Gastroesophageal sphincter (tissue), 4 donors: ENCODE measurements around the gene FGGY. TPM values are rescaled to one million over a fixed set of nuclear protein-coding genes. Genes with fewer than 3 reads are reported as not detected.

Source experiments
- ATAC-seq: fragments of 150-250 bp; one replicate; pipeline ENCODE4 v1.9.1; 2016; ENCODE audit warnings: mild to moderate bottlenecking, moderate library complexity
- H3K27ac ChIP-seq, 4 donors: fragments of 200-600 bp; sonication (generic) in 3 of 4; 1 replicate in 3 of 4; 2 replicates in 1 of 4; pipeline ENCODE4 v1.5.1; 2016 to 2019
- H3K27me3 ChIP-seq: fragments of 200-600 bp; sonication (generic); one replicate; pipeline ENCODE4 v1.5.1; 2019
- H3K36me3 ChIP-seq, 2 donors: fragments of 200-600 bp; sonication (generic); one replicate each; pipeline ENCODE4 v1.5.1; 2019; ENCODE audit warnings: control low read depth in 1 of 2
- H3K4me1 ChIP-seq, 3 donors: fragments of 200-600 bp; sonication (generic); 1 replicate in 2 of 3; 2 replicates in 1 of 3; pipeline ENCODE4 v1.5.1; 2016 to 2019; ENCODE audit warnings: control low read depth in 2 of 3
- H3K4me3 ChIP-seq, 2 donors: fragments of 200-600 bp; sonication (generic); one replicate each; pipeline ENCODE4 v1.5.1; 2019; ENCODE audit warnings: mild to moderate bottlenecking in 1 of 2, moderate library complexity in 1 of 2
- H3K9me3 ChIP-seq, 3 donors: fragments of 200-600 bp; sonication (generic); one replicate each; pipeline ENCODE4 v1.5.1; 2017 to 2019; ENCODE audit warnings: control low read depth in 2 of 3
- EP300 ChIP-seq: sonication (generic); formaldehyde crosslinking; IDR thresholded peaks from one replicate; pipeline ENCODE4 v1.6.1; 2017; ENCODE audit warnings: antibody characterized with exemption, mild to moderate bottlenecking
- POLR2A ChIP-seq, 2 donors: fragments of 450-650 bp; IDR thresholded peaks; one replicate each; pipeline ENCODE4 v1.6.1; 2017; ENCODE audit warnings: antibody characterized with exemption in 2 of 2, mild to moderate bottlenecking in 2 of 2, moderate library complexity in 1 of 2
- POLR2AphosphoS5 ChIP-seq: sonication (generic); formaldehyde crosslinking; IDR thresholded peaks from one replicate; pipeline ENCODE4 v1.6.1; 2017; ENCODE audit warnings: antibody characterized with exemption
- WGBS, 2 donors: methylation state at CpG; one replicate each; pipeline ENCODE4 v1.1.5; 2018; ENCODE audit warnings: low coverage in 1 of 2; 5-methylcytosine and 5-hydroxymethylcytosine counted together
- total RNA-seq, 4 donors: library from RNA; depleted of rRNA; stranded (reverse); fragments of >200 nt; gene quantifications; one replicate each; pipeline ENCODE4 v1.1.0, GENCODE V29; 2016
- TF ChIP-seq, protein P1 (sequence below), 4 experiments: fragments of 200-600 bp in 2 of 4; fragments of 450-650 bp in 2 of 4; sonication (generic) in 1 of 4; IDR thresholded peaks; one replicate each; pipeline ENCODE4 v1.5.1; 2017 to 2019; ENCODE audit warnings: antibody characterized with exemption in 4 of 4, mild to moderate bottlenecking in 2 of 4, moderate library complexity in 2 of 4

The FGGY gene
- total RNA-seq, 4 donors from 2014 or later = 19.0 to 29.6 (median 25.2) TPM

DNA sequence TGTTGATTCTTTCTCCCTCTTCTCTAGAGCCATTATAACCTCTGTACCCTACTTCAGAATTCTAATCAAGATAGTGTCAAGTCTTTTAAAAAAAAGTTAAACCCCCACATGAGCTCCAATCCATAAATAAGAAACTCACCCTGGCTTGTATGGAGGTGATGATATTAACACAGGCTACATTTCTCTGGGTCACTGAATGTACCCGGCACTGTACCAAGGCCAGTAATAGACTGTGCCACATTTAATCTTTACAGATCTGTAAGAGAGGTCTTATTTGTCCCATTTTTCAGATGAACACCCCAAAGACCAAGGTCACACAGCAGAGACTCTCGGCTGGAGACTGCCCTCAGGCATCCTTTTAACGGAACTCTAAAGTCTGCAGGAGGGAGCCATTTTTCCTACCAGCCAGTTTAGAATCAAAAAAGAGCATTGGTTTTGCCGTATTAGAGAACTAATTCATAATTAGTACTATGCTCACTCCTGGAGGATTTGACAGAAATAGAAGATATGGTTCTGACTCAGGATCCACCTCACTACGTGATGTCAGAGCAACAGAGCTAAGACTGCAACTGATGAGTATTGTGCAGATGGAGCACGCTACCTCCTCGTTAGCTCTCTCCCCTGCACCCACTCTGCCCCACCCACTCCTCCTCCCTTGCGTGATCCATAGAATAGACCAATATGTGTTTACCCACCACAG lies 300.7 kb downstream of the FGGY start:
- TF ChIP-seq POLR2A (IDR thresholded peaks at IDR 0.05) (no peak), EP300 (no peak), POLR2AphosphoS5 (no peak)
- TF ChIP-seq, protein P1, sequence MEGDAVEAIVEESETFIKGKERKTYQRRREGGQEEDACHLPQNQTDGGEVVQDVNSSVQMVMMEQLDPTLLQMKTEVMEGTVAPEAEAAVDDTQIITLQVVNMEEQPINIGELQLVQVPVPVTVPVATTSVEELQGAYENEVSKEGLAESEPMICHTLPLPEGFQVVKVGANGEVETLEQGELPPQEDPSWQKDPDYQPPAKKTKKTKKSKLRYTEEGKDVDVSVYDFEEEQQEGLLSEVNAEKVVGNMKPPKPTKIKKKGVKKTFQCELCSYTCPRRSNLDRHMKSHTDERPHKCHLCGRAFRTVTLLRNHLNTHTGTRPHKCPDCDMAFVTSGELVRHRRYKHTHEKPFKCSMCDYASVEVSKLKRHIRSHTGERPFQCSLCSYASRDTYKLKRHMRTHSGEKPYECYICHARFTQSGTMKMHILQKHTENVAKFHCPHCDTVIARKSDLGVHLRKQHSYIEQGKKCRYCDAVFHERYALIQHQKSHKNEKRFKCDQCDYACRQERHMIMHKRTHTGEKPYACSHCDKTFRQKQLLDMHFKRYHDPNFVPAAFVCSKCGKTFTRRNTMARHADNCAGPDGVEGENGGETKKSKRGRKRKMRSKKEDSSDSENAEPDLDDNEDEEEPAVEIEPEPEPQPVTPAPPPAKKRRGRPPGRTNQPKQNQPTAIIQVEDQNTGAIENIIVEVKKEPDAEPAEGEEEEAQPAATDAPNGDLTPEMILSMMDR (IDR thresholded peaks at IDR 0.05) = no peak
- peaks cover 21 to 44% (median 21%) of the 10 kb centered on the region in 3 donors for H3K4me1 ChIP-seq
- H3K4me3 ChIP-seq = no peak overlapping the region
- H3K27ac ChIP-seq = peak overlapping the region; percentile 80 to 93 (median 85)
- 88 to 100% methylated on average over 4 to 8 of the region's 8 CpGs for WGBS, 2 donors
- H3K27me3 ChIP-seq = no peaks in the 10 kb centered on the region
- no peaks in the 10 kb centered on the region for H3K36me3 ChIP-seq
- no peak for ATAC-seq
- no peaks in the 10 kb centered on the region for H3K9me3 ChIP-seq

DNA sequence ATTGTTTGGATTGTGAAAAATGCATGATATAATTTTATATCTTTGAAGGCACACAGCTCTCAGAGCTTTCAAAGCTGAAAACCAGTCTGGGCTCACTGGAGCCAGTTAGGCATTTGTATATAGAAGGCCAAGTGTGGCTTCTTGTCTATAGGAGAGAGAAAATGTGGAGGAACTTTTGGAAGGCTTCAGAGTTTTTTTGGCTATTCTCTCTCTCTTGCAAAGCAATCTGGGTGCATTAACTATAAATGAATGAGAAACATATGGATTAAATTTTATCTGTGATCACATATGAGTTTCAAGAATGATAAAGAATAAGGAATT lies 301.2 kb downstream of the FGGY start:
- H3K4me1 ChIP-seq = peaks cover 21 to 44% (median 21%) of the 10 kb centered on the region in 3 donors

DNA sequence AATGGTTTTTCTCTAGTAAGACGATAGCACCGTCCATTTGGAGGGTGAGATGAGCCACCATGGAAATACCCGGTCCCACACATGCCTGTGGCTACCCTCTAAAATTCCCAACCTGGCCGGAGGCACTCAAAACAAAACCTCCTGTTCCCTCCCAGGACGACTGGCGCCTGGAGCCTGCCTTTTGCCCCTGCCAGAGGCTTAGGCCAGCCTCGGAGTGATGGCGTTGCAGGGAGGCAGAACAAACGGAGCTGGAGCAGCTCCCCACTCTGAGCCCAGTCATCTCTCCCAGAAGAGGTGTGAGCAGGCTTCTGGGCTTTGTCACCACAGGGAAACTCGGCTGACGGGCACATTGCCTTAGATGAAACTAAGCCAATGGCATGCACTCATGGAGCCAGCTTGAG lies 304.1 kb downstream of the FGGY start:
- H3K4me3 ChIP-seq = no peak overlapping the region
- H3K4me1 ChIP-seq = peaks cover 8 to 20% (median 12%) of the 10 kb centered on the region in 3 donors
- no peaks in the 10 kb centered on the region for H3K36me3 ChIP-seq
- WGBS, 2 donors = 19 to 53% methylated on average over 2 to 3 of the region's 11 CpGs
- H3K27me3 ChIP-seq = no peaks in the 10 kb centered on the region
- TF ChIP-seq EP300 (no peak), POLR2A (IDR thresholded peaks at IDR 0.05) (no peak), POLR2AphosphoS5 (peak; percentile 74)
- TF ChIP-seq, protein P1 (IDR thresholded peaks at IDR 0.05) = no peak
- ATAC-seq = peak; percentile 87
- H3K27ac ChIP-seq = peak overlapping the region; percentile 12 to 81 (median 62)
- H3K9me3 ChIP-seq = no peaks in the 10 kb centered on the region

More for the DNA sequence above, 301.2 kb downstream of the FGGY start:
- no peak overlapping the region for H3K4me3 ChIP-seq
- no peaks in the 10 kb centered on the region for H3K27me3 ChIP-seq
- H3K27ac ChIP-seq = peak overlapping the region; percentile 16 to 93 (median 85)
- TF ChIP-seq, protein P1 (IDR thresholded peaks at IDR 0.05) = no peak
- no peak for TF ChIP-seq POLR2AphosphoS5
- TF ChIP-seq EP300 = no peak
- no peak for TF ChIP-seq POLR2A (IDR thresholded peaks at IDR 0.05)
- H3K36me3 ChIP-seq = no peaks in the 10 kb centered on the region
- H3K9me3 ChIP-seq = no peaks in the 10 kb centered on the region
- no peak for ATAC-seq

DNA sequence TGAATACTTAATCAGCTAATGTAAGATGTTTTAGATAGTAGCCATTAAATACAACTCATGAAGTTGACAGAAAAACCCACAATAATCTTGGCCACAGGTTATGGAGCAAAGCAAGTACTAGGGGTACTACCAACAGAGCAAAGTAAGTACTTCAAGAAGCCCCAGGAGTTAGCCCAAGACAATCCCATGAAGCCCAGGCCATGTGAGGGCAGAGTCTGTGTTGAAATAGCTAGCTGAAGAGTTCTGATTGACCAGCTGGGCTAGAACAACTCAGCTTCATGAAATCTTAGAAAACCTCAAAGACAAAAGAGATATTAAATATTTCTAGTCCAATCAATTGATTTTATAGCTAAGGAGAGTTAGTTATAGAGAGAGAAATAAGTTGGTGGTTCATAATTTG lies 304.9 kb downstream of the FGGY start:
- no peak for TF ChIP-seq POLR2AphosphoS5
- no peak for TF ChIP-seq EP300
- TF ChIP-seq, protein P1 (IDR thresholded peaks at IDR 0.05) = no peak
- no peak for TF ChIP-seq POLR2A (IDR thresholded peaks at IDR 0.05)
- H3K4me1 ChIP-seq = peaks cover 1 to 12% (median 4%) of the 10 kb centered on the region in 3 donors
- H3K27me3 ChIP-seq = no peaks in the 10 kb centered on the region
- peak overlapping the region; percentile 26 to 81 (median 62) for H3K27ac ChIP-seq
- H3K9me3 ChIP-seq = no peaks in the 10 kb centered on the region
- H3K4me3 ChIP-seq = no peak overlapping the region
- H3K36me3 ChIP-seq = no peaks in the 10 kb centered on the region
- ATAC-seq = no peak

DNA sequence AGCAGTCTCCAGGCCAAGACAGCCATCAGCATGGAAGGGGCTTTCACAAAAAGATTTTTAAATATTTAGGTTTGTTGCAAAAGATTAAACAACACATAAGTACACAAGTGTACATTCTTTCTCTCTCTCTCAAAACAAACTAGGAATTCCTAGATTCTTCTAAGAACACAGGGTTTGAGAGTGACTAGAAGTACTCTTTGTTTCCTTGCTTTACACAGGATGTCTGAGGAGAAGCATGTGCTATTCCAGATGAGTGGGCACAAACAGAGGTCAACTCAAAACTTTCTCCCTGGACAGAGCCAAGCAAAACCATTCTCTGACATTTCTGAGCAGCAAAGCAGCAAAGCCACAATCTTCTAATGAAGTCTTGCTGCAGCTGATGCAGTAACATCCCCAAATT lies 307.3 kb downstream of the FGGY start:
- TF ChIP-seq POLR2A (IDR thresholded peaks at IDR 0.05) (no peak), EP300 (no peak)
- TF ChIP-seq, protein P1 (IDR thresholded peaks at IDR 0.05) = no peak
- H3K4me1 ChIP-seq = no peaks in the 10 kb centered on the region
- H3K4me3 ChIP-seq = no peak overlapping the region
- no peak for ATAC-seq
- H3K36me3 ChIP-seq = peaks cover 0 to 10% of the 10 kb centered on the region in 2 donors
- no peak overlapping the region for H3K27ac ChIP-seq
- no peaks in the 10 kb centered on the region for H3K9me3 ChIP-seq
- no peaks in the 10 kb centered on the region for H3K27me3 ChIP-seq
